GM12891 (cell line): ENCODE results near the gene NIPAL4.

Source experiments
- PAX5 ChIP-seq: IDR thresholded peaks from 2 replicates; pipeline ENCODE4 v1.6.1; 2011; ENCODE audit warnings: low read length, moderate library complexity, mild to moderate bottlenecking; ENCODE audit not compliant: insufficient read depth, severe bottlenecking
- POLR2A ChIP-seq: IDR thresholded peaks from 2 replicates; pipeline ENCODE4 v1.6.1; 2011; ENCODE audit warnings: low read depth, low read length, control low read depth
- POLR2AphosphoS5 ChIP-seq: IDR thresholded peaks from 2 replicates; pipeline ENCODE4 v1.6.1; 2011; ENCODE audit warnings: low read depth, low read length, control low read depth
- TAF1 ChIP-seq: IDR thresholded peaks from 2 replicates; pipeline ENCODE4 v1.6.1; 2011; ENCODE audit warnings: low read depth, low read length, control low read depth

- no peak for TF ChIP-seq POLR2AphosphoS5
- TF ChIP-seq POLR2A = no peak
- no peak for TF ChIP-seq TAF1
- TF ChIP-seq PAX5 = no peak
Observed at GRCh38 chr5:157450024-157450423, 10.0 kb upstream of the NIPAL4 start.
